SK-N-SH (cell line): ENCODE measurements around the gene FGGY. TPM values are rescaled to one million over a fixed set of nuclear protein-coding genes. Genes with fewer than 3 reads are reported as not detected.

Source experiments
- CTCF ChIA-PET: fragments of 300-600, 350-600 bp; formaldehyde crosslinking; extraction: SDS; loops from one replicate; lab custom pipeline; 2021; lab: Yijun Ruan, JAX
- POLR2A ChIA-PET: fragments of 350-600 bp; sonication (Branson Sonifier 250); formaldehyde crosslinking; extraction: SDS; loops from one replicate; lab custom pipeline; 2020; ENCODE audit warnings: antibody characterized with exemption, inconsistent platforms; lab: Yijun Ruan, JAX
- DNase-seq: peaks from one replicate; pipeline ENCODE4 v3.0.0; 2012
- H2AFZ ChIP-seq: fragments of 200-600 bp; sonication (generic); 2 replicates; pipeline ENCODE4 v1.8.1; 2016; ENCODE audit warnings: antibody characterized with exemption, mild to moderate bottlenecking, low read depth
- H3F3A ChIP-seq: fragments of 200-600 bp; sonication (generic); replicated peaks from 2 replicates; pipeline ENCODE3; 2016; ENCODE audit warnings: antibody characterized with exemption, mild to moderate bottlenecking; ENCODE audit not compliant: insufficient read depth
- H3K27ac ChIP-seq, 2 experiments: fragments of 200-500 bp in 1 of 2; fragments of 200-600 bp in 1 of 2; sonication (Bioruptor generic) in 1 of 2; sonication (generic), shearing (Covaris generic) in 1 of 2; 2 replicates each; pipeline versions ENCODE4 v1.5.1 to v1.6.1; 2014 to 2016; ENCODE audit warnings: low read depth in 2 of 2, inconsistent platforms in 1 of 2, low read length in 1 of 2, mild to moderate bottlenecking in 1 of 2, mixed read lengths in 1 of 2
- H3K27me3 ChIP-seq: fragments of 200-600 bp; sonication (generic), shearing (Covaris generic); 2 replicates; pipeline ENCODE4 v1.6.1; 2016; ENCODE audit warnings: mixed run types; ENCODE audit not compliant: insufficient read depth
- H3K36me3 ChIP-seq, 2 experiments: fragments of 200-500 bp in 1 of 2; fragments of 200-600 bp in 1 of 2; sonication (Bioruptor generic) in 1 of 2; sonication (generic) in 1 of 2; replicated peaks in 1 of 2; 2 replicates each; pipeline versions ENCODE3 to v1.5.1; 2014 to 2016; ENCODE audit warnings: low read length in 1 of 2, mild to moderate bottlenecking in 1 of 2; ENCODE audit not compliant: insufficient read depth in 2 of 2, control insufficient read depth in 1 of 2
- H3K4me1 ChIP-seq, 2 experiments: fragments of 200-500 bp in 1 of 2; fragments of 200-600 bp in 1 of 2; sonication (Bioruptor generic) in 1 of 2; sonication (generic), shearing (Covaris generic) in 1 of 2; 2 replicates each; pipeline versions ENCODE4 v1.5.1 to v1.6.1; 2014 to 2016; ENCODE audit warnings: low read depth in 1 of 2, low read length in 1 of 2, mixed run types in 1 of 2; ENCODE audit not compliant: insufficient read depth in 2 of 2, control insufficient read depth in 1 of 2
- H3K4me2 ChIP-seq: fragments of 200-600 bp; sonication (generic), shearing (Covaris generic); 2 replicates; pipeline ENCODE4 v1.6.1; 2017; ENCODE audit warnings: mixed run types
- H3K4me3 ChIP-seq, 2 experiments: fragments of 200-500 bp in 1 of 2; fragments of 200-600 bp in 1 of 2; sonication (Bioruptor generic) in 1 of 2; sonication (generic), shearing (Covaris generic) in 1 of 2; 2 replicates each; pipeline versions ENCODE4 v1.5.1 to v1.8.1; 2014 to 2016; ENCODE audit warnings: low read depth in 2 of 2, inconsistent platforms in 1 of 2, low read length in 1 of 2, mild to moderate bottlenecking in 1 of 2, mixed read lengths in 1 of 2, moderate library complexity in 1 of 2
- H3K79me2 ChIP-seq: fragments of 200-600 bp; sonication (generic); 2 replicates; pipeline ENCODE4 v1.8.1; 2017; ENCODE audit warnings: mild to moderate bottlenecking; ENCODE audit not compliant: insufficient read depth
- H3K9ac ChIP-seq: fragments of 200-600 bp; sonication (generic); 2 replicates; pipeline ENCODE4 v1.6.1; 2017; ENCODE audit warnings: mixed run types
- H3K9me2 ChIP-seq: fragments of 200-600 bp; sonication (generic); 2 replicates; pipeline ENCODE4 v1.6.1; 2017; ENCODE audit warnings: mixed run types
- H3K9me3 ChIP-seq: fragments of 200-600 bp; sonication (generic); 2 replicates; pipeline ENCODE4 v1.6.1; 2017; ENCODE audit warnings: mixed run types, mild to moderate bottlenecking, moderate library complexity
- H4K20me1 ChIP-seq: fragments of 200-600 bp; sonication (generic); 2 replicates; pipeline ENCODE4 v1.6.1; 2017; ENCODE audit warnings: mild to moderate bottlenecking, mixed run types; ENCODE audit not compliant: insufficient read depth
- CHD2 ChIP-seq: fragments of 150-350 bp; IDR thresholded peaks from 2 replicates; pipeline ENCODE4 v1.6.1; 2018; ENCODE audit warnings: low read length; ENCODE audit not compliant: partially characterized antibody
- CTCF ChIP-seq: fragments of 200-600 bp; sonication (generic); IDR thresholded peaks from 2 replicates; pipeline ENCODE4 v1.6.1; 2017; ENCODE audit warnings: antibody characterized with exemption, mild to moderate bottlenecking, moderate library complexity
- ELF1 ChIP-seq: IDR thresholded peaks from 2 replicates; pipeline ENCODE4 v1.4.0; 2012
- FOSL2 ChIP-seq: IDR thresholded peaks from 2 replicates; pipeline ENCODE4 v1.4.0; 2012; ENCODE audit warnings: low read depth, mild to moderate bottlenecking, moderate library complexity, borderline replicate concordance
- FOXM1 ChIP-seq: IDR thresholded peaks from 2 replicates; pipeline ENCODE4 v1.4.0; 2012; ENCODE audit warnings: low read depth, mild to moderate bottlenecking
- IRF3 ChIP-seq: fragments of 150-350 bp; IDR thresholded peaks from 2 replicates; pipeline ENCODE4 v1.6.1; 2016; ENCODE audit warnings: mild to moderate bottlenecking, low read depth, low read length
- MEF2A ChIP-seq: IDR thresholded peaks from 2 replicates; pipeline ENCODE4 v1.4.0; 2012; ENCODE audit warnings: low read depth, borderline replicate concordance
- MXI1 ChIP-seq: IDR thresholded peaks from 2 replicates; pipeline ENCODE4 v1.6.1; 2012; ENCODE audit warnings: mild to moderate bottlenecking, low read depth, low read length, improper control_type of control experiment
- NRF1 ChIP-seq: IDR thresholded peaks from 2 replicates; pipeline ENCODE4 v1.6.1; 2012; ENCODE audit warnings: low read depth, mild to moderate bottlenecking, low read length
- PBX3 ChIP-seq: IDR thresholded peaks from 2 replicates; pipeline ENCODE4; 2012
- RCOR1 ChIP-seq: fragments of 150-350 bp; IDR thresholded peaks from 2 replicates; pipeline ENCODE4 v1.6.1; 2017; ENCODE audit warnings: antibody characterized with exemption, low read length
- RXRA ChIP-seq: IDR thresholded peaks from 2 replicates; pipeline ENCODE4 v1.4.0; 2012; ENCODE audit warnings: low read depth, mild to moderate bottlenecking, borderline replicate concordance
- SIN3A ChIP-seq: IDR thresholded peaks from 2 replicates; pipeline ENCODE4 v1.6.1; 2012; ENCODE audit warnings: low read depth, mild to moderate bottlenecking, low read length, moderate library complexity, borderline replicate concordance
- TAF1 ChIP-seq: IDR thresholded peaks from 2 replicates; pipeline ENCODE4 v1.6.1; 2012; ENCODE audit warnings: low read depth, mild to moderate bottlenecking, low read length, moderate library complexity, borderline replicate concordance
- TEAD4 ChIP-seq: IDR thresholded peaks from 2 replicates; pipeline ENCODE4 v1.4.0; 2012; ENCODE audit warnings: mild to moderate bottlenecking, borderline replicate concordance; ENCODE audit not compliant: insufficient read depth
- ZBTB33 ChIP-seq: IDR thresholded peaks from 2 replicates; pipeline ENCODE4 v1.4.0; 2012; ENCODE audit warnings: low read depth, borderline replicate concordance
- WGBS: methylation state at CpG from one replicate; pipeline ENCODE4 v1.1.6; 2017; ENCODE audit warnings: low lambda C conversion rate; 5-methylcytosine and 5-hydroxymethylcytosine counted together
- polyA plus RNA-seq, 3 experiments: library from polyadenylated mRNA; depleted of rRNA; stranded (reverse); fragments of >200 nt; gene quantifications; 2 replicates each; pipeline ENCODE4 v1.2.3, GENCODE V29; 2012

FGGY gene
- polyA plus RNA-seq, 1 of the 3 experiments (the other 2 are of a cell fraction) = 10.3 TPM

GRCh38 chr1:59510249-59510648 is 213.4 kb downstream of the FGGY start:
- no peak for TF ChIP-seq ELF1
- TF ChIP-seq TAF1 = no peak
- TF ChIP-seq NRF1 = no peak
- TF ChIP-seq CTCF = no peak
- no peak for TF ChIP-seq ZBTB33
- TF ChIP-seq SIN3A = no peak
- no peak for TF ChIP-seq FOXM1
- no peak for TF ChIP-seq TEAD4
- no peak for TF ChIP-seq PBX3
- no peak for TF ChIP-seq RCOR1
- TF ChIP-seq FOSL2 = no peak
- TF ChIP-seq MXI1 = no peak
- no peak for TF ChIP-seq RXRA
- TF ChIP-seq IRF3 = no peak
- no peak for TF ChIP-seq CHD2
- TF ChIP-seq MEF2A = no peak
- H4K20me1 ChIP-seq = no peaks in the 10 kb centered on the region
- no peaks in the 10 kb centered on the region for H3K9me3 ChIP-seq
- WGBS = 85% methylated on average over 1 of the region's 1 CpG
- H3K9ac ChIP-seq = no peak overlapping the region
- ChIA-PET POLR2A (no interaction called here), CTCF (interaction anchor here (1.7 kb wide), 1 partner anchor 12 kb away, joined by 5 read pairs; no protein-coding TSS in a partner anchor)
- H3K27me3 ChIP-seq = no peaks in the 10 kb centered on the region
- H2AFZ ChIP-seq = no peak overlapping the region
- no peaks in the 10 kb centered on the region for H3K36me3 ChIP-seq
- H3K4me3 ChIP-seq = no peak overlapping the region
- peaks cover 6 to 15% of the 10 kb centered on the region in 2 experiments; a peak in 3 of 4 replicates for H3K4me1 ChIP-seq
- H3K27ac ChIP-seq = no peak overlapping the region
- no peak for DNase-seq
- H3K4me2 ChIP-seq = no peak overlapping the region
- no peaks in the 10 kb centered on the region for H3F3A ChIP-seq
- no peaks in the 10 kb centered on the region for H3K9me2 ChIP-seq
- no peaks in the 10 kb centered on the region for H3K79me2 ChIP-seq
